Measurements from ENCODE around the gene COQ10B. TPM values are rescaled to one million over a fixed set of nuclear protein-coding genes. Genes with fewer than 3 reads are reported as not detected.

The COQ10B gene
- total and polyA plus RNA-seq, 9 donors = 12.8 to 23.1 (median 18.4) TPM

DNA sequence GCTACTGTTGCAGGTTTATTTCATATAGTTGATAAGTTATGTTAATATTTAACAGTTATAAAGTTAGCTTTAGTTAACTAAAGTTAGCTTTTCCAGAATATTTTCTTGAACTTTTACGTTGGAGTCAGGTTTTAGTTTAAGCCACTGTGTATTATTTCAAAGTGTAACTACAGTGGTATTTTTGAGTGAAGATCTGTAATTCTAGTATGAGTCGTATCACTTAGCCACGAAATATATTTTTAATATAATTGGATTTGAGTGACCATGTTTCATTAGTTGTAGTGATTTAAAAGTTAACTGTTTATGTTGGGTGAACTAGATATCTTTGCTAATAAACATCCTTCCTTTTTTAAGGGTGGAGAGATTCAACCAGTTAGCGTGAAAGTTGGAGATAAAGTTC is 49.3 kb downstream of the COQ10B start:
- H3K27me3 ChIP-seq = no peaks in the 10 kb centered on the region
- H3K9me3 ChIP-seq = no peaks in the 10 kb centered on the region
- 66 to 75% (median 67%) methylated on average over 4 of the region's 4 CpGs for WGBS, 3 donors
- intact Hi-C loops (cut with DNase I) = no loop called here
- H3K27ac ChIP-seq = no peak overlapping the region
- TF ChIP-seq, protein P1, sequence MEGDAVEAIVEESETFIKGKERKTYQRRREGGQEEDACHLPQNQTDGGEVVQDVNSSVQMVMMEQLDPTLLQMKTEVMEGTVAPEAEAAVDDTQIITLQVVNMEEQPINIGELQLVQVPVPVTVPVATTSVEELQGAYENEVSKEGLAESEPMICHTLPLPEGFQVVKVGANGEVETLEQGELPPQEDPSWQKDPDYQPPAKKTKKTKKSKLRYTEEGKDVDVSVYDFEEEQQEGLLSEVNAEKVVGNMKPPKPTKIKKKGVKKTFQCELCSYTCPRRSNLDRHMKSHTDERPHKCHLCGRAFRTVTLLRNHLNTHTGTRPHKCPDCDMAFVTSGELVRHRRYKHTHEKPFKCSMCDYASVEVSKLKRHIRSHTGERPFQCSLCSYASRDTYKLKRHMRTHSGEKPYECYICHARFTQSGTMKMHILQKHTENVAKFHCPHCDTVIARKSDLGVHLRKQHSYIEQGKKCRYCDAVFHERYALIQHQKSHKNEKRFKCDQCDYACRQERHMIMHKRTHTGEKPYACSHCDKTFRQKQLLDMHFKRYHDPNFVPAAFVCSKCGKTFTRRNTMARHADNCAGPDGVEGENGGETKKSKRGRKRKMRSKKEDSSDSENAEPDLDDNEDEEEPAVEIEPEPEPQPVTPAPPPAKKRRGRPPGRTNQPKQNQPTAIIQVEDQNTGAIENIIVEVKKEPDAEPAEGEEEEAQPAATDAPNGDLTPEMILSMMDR (IDR thresholded peaks at IDR 0.05) = no peak
- TF ChIP-seq EP300 (IDR thresholded peaks at IDR 0.05) = no peak
- no peak for TF ChIP-seq POLR2A (IDR thresholded peaks at IDR 0.05)
- DNase-seq = no peak
- H3K4me1 ChIP-seq (ENCODE audit: insufficient read depth) = peaks cover 4% of the 10 kb centered on the region
- no peak overlapping the region for H3K4me3 ChIP-seq
- H3K36me3 ChIP-seq = no peaks in the 10 kb centered on the region

DNA sequence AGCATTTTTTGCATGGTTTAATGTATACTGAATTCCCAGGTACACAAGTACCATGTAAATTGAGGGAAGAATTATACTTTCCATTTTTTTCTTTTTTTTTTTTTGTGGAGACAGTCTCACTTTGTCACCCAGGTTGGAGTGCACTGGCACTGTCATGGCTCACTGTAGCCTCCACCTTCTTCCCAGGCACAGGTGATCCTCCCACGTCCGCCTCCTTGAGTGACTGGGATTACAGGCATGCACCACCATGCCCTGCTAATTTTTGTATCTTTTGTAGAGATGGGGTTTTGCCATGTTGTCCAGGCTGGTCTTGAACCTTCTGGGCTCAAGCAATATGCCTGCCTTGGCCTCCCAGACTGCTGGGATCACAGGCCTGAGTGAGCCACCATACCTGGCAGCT is 50.6 kb downstream of the COQ10B start:
- DNase-seq = no peak

DNA sequence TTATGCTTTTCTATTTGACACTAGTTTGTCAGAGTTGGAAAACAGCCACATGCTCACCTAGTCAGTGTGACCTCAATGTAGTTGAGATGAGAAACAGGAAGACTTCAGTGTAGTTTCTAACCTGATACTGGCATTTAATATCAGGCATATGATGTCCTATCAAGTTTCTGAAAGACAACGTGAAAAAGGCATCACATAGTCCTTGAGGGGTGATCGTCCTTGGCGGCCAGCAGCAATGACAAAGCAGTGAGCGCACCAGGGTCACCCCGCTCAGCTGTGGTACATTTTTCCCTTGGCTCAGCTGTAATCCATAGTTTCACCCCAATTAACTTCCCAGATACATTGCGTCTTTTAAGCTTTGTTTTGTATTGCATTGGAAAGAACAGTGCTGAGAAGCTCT is 51.2 kb downstream of the COQ10B start:
- Histone ChIP-seq H3K36me3 (no peaks in the 10 kb centered on the region), H3K27me3 (no peaks in the 10 kb centered on the region), H3K4me3 (no peak overlapping the region), H3K9me3 (no peaks in the 10 kb centered on the region), H3K4me1 (ENCODE audit: insufficient read depth) (peaks cover 1% of the 10 kb centered on the region), H3K27ac (no peak overlapping the region)
- WGBS, 3 donors = 86 to 91% (median 88%) methylated on average over 6 of the region's 6 CpGs
- DNase-seq = no peak
- TF ChIP-seq, protein P1 (IDR thresholded peaks at IDR 0.05) = no peak
- intact Hi-C loops (cut with DNase I) = no loop called here

More for the DNA sequence above, 50.6 kb downstream of the COQ10B start:
- WGBS, 3 donors = 96 to 98% (median 98%) methylated on average over 2 of the region's 2 CpGs
- intact Hi-C loops (cut with DNase I) = no loop called here
- no peak overlapping the region for H3K27ac ChIP-seq
- H3K4me3 ChIP-seq = no peak overlapping the region
- TF ChIP-seq, protein P1 (IDR thresholded peaks at IDR 0.05) = no peak
- TF ChIP-seq EP300 (IDR thresholded peaks at IDR 0.05) (no peak), POLR2A (IDR thresholded peaks at IDR 0.05) (no peak)
- H3K4me1 ChIP-seq (ENCODE audit: insufficient read depth) = peaks cover 1% of the 10 kb centered on the region
- H3K27me3 ChIP-seq = no peaks in the 10 kb centered on the region
- no peaks in the 10 kb centered on the region for H3K9me3 ChIP-seq
- no peaks in the 10 kb centered on the region for H3K36me3 ChIP-seq

DNA sequence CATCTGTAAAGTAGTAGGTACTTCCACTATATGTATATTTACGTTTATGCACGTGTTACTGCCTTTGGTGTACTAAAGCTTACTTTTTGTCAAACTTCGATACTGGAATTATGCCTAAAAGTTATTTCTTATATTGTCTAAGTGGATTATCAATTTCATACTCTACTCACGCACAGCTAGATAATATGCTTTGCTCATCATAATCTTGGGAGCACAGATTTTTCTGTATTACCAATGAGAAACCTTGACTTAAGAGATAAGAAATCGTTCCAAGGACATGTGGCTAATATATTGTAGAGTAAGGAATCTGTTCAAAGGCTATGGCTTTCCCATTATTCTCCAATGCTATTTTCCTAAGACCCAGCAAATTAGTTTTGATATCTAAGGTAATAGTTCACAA is 53.3 kb downstream of the COQ10B start:
- Histone ChIP-seq H3K4me3 (no peak overlapping the region), H3K4me1 (ENCODE audit: insufficient read depth) (no peaks in the 10 kb centered on the region), H3K9me3 (no peaks in the 10 kb centered on the region), H3K27ac (no peak overlapping the region), H3K27me3 (no peaks in the 10 kb centered on the region), H3K36me3 (no peaks in the 10 kb centered on the region)
- 63 to 79% (median 69%) methylated on average over 5 of the region's 5 CpGs for WGBS, 3 donors
- no peak for DNase-seq
- intact Hi-C loops (cut with DNase I) = no loop called here
- no peak for TF ChIP-seq POLR2A (IDR thresholded peaks at IDR 0.05)
- no peak for TF ChIP-seq EP300 (IDR thresholded peaks at IDR 0.05)
- TF ChIP-seq, protein P1 (IDR thresholded peaks at IDR 0.05) = no peak

Measured in ovary (tissue), 9 donors.